K562 (cell line): ENCODE data around the gene CCDC178. TPM values are rescaled to one million over a fixed set of nuclear protein-coding genes. Genes with fewer than 3 reads are reported as not detected.

Experiments
- ATAC-seq: fragments of 200-7000 bp; cut with Tn5 transposase; 3 replicates; pipeline ENCODE4 v1.9.1; 2020; ENCODE audit warnings: moderate library complexity
- BruUV-seq: library from RNA; stranded (reverse); fragments of 400-500 nt; replicated peaks from 2 replicates; lab custom pipeline; 2021; lab: Mats Ljungman, UMichigan
- CTCF ChIA-PET: fragments of 300-600 bp; formaldehyde crosslinking; extraction: SDS; loops from one replicate; lab custom pipeline; 2021; ENCODE audit warnings: low intra/inter-chr PET ratio; lab: Yijun Ruan, JAX
- POLR2A ChIA-PET: fragments of 300-600, 350-650 bp; sonication (Branson Sonifier 250); formaldehyde crosslinking; extraction: SDS; loops from one replicate; lab custom pipeline; 2021; ENCODE audit warnings: antibody characterized with exemption, inconsistent platforms; lab: Yijun Ruan, JAX
- DNase-seq, 4 experiments: peaks; one replicate each; pipeline versions ENCODE4 v3.0.0 to v3.0.0-alpha.2; 2011 to 2018; ENCODE audit warnings: low spot score in 3 of 4, mixed read lengths in 3 of 4; ENCODE audit errors: extremely low read depth in 1 of 4
- FAIRE-seq: peaks from 2 replicates; lab custom pipeline; 2011; peaks lifted over from hg19 to GRCh38; lab: Jason Lieb, UNC
- H2AFZ ChIP-seq: 2 replicates; pipeline ENCODE4 v1.6.0; 2011; ENCODE audit warnings: low read depth, low read length, control low read depth, inconsistent platforms
- H3K27ac ChIP-seq: fragments of 200-600 bp; 3 replicates; pipeline ENCODE4 v1.8.0; 2011; ENCODE audit warnings: low read depth, mild to moderate bottlenecking, control low read depth, inconsistent platforms, low read length, moderate library complexity, mixed read lengths; ENCODE audit errors: extremely low read depth
- H3K27me3 ChIP-seq, 2 experiments: fragments of 300-600 bp in 1 of 2; 2 replicates in 1 of 2; 3 replicates in 1 of 2; pipeline versions ENCODE4 v1.6.0 to v1.8.0; 2011; ENCODE audit warnings: inconsistent platforms in 2 of 2, low read length in 2 of 2, mild to moderate bottlenecking in 1 of 2, mixed read lengths in 1 of 2, moderate library complexity in 1 of 2; ENCODE audit not compliant: control insufficient read depth in 2 of 2, insufficient read depth in 2 of 2
- H3K36me3 ChIP-seq: fragments of 300-600 bp; 3 replicates; pipeline ENCODE4 v1.8.0; 2011; ENCODE audit warnings: mild to moderate bottlenecking, low read length, inconsistent platforms; ENCODE audit not compliant: control insufficient read depth, insufficient read depth
- H3K4me1 ChIP-seq, 2 experiments: fragments of 200-600 bp in 1 of 2; replicated peaks in 1 of 2; 2 replicates in 1 of 2; 3 replicates in 1 of 2; pipeline versions ENCODE4 v1.5.1 to v1.8.0; 2011; ENCODE audit warnings: inconsistent platforms in 2 of 2, low read length in 2 of 2, mild to moderate bottlenecking in 1 of 2, mixed read lengths in 1 of 2, moderate library complexity in 1 of 2; ENCODE audit not compliant: control insufficient read depth in 2 of 2, insufficient read depth in 2 of 2
- H3K4me2 ChIP-seq: 2 replicates; pipeline ENCODE4 v1.6.1; 2011; ENCODE audit warnings: low read length, control low read depth, inconsistent platforms, mixed read lengths; ENCODE audit not compliant: insufficient read depth
- H3K4me3 ChIP-seq: fragments of 200-600 bp; sonication (generic), shearing (Covaris generic); 2 replicates; pipeline ENCODE4 v1.5.1; 2016; ENCODE audit warnings: control low read depth, inconsistent platforms
- H3K79me2 ChIP-seq: fragments of 200-600 bp; 3 replicates; pipeline ENCODE4 v1.8.0; 2011; ENCODE audit warnings: low read length, inconsistent platforms; ENCODE audit not compliant: control insufficient read depth, insufficient read depth
- H3K9ac ChIP-seq, 2 experiments: 2 replicates each; pipeline versions ENCODE4 v1.6.0 to v1.6.1; 2011; ENCODE audit warnings: low read depth in 2 of 2, low read length in 2 of 2, control low read depth in 1 of 2, inconsistent platforms in 1 of 2, mild to moderate bottlenecking in 1 of 2, mixed read lengths in 1 of 2; ENCODE audit not compliant: insufficient read depth in 1 of 2
- H3K9me1 ChIP-seq: one replicate; pipeline ENCODE4 v1.6.0; 2011; ENCODE audit warnings: inconsistent platforms, mild to moderate bottlenecking, low read length, moderate library complexity; ENCODE audit not compliant: control insufficient read depth, insufficient read depth
- H3K9me3 ChIP-seq: replicated peaks from 2 replicates; pipeline ENCODE4 v1.5.1; 2011; ENCODE audit warnings: low read depth, low read length, inconsistent platforms; ENCODE audit not compliant: control insufficient read depth, insufficient read depth
- H4K20me1 ChIP-seq: replicated peaks from 2 replicates; pipeline ENCODE4 v1.6.1; 2011; ENCODE audit warnings: low read length, inconsistent platforms, mixed read lengths; ENCODE audit not compliant: control insufficient read depth, insufficient read depth
- ATF7 ChIP-seq: fragments of 450-650 bp; IDR thresholded peaks from 2 replicates; pipeline ENCODE4 v1.7.1; 2014; ENCODE audit warnings: mild to moderate bottlenecking, moderate library complexity
- CREB3L1 ChIP-seq: fragments of 450-650 bp; IDR thresholded peaks from 2 replicates; pipeline ENCODE4 v1.6.1; 2014; ENCODE audit warnings: low read depth, mild to moderate bottlenecking, moderate library complexity, borderline replicate concordance
- DEAF1 ChIP-seq: fragments of 450-650 bp; formaldehyde crosslinking; IDR thresholded peaks from 2 replicates; pipeline ENCODE4 v1.4.0; 2020; ENCODE audit warnings: mild to moderate bottlenecking, moderate library complexity
- KDM2B ChIP-seq: fragments of 250-450 bp; sonication (Bioruptor Pico); IDR thresholded peaks from 2 replicates; pipeline ENCODE4 v1.8.0; 2021; ENCODE audit warnings: mild to moderate bottlenecking, moderate library complexity
- NR2C2 ChIP-seq, 2 experiments: fragments of 200-800 bp in 1 of 2; sonication (Bioruptor generic) in 1 of 2; sonication (generic) in 1 of 2; formaldehyde crosslinking in 1 of 2; IDR thresholded peaks; 2 replicates each; pipeline versions ENCODE4 v1.6.1 to v1.8.0; 2016 to 2022; ENCODE audit warnings: mild to moderate bottlenecking in 1 of 2, missing compliant biosample characterization in 1 of 2, missing genetic modification characterization in 1 of 2, missing genetic modification reagents in 1 of 2
- SRSF1 ChIP-seq: fragments of 200-400 bp; formaldehyde crosslinking; IDR thresholded peaks from 2 replicates; pipeline ENCODE4 v1.6.1; 2017; ENCODE audit warnings: mild to moderate bottlenecking, low read depth, low read length, moderate library complexity
- THRAP3 ChIP-seq: fragments of 450-650 bp; IDR thresholded peaks from 2 replicates; pipeline ENCODE4 v1.6.1; 2016; ENCODE audit warnings: mild to moderate bottlenecking, inconsistent platforms, borderline replicate concordance
- ZNF217 ChIP-seq: sonication (generic); formaldehyde crosslinking; IDR thresholded peaks from 2 replicates; pipeline ENCODE4 v1.8.0; 2022; ENCODE audit warnings: mild to moderate bottlenecking, missing genetic modification reagents
- ZNF274 ChIP-seq: IDR thresholded peaks from 2 replicates; pipeline ENCODE4 v1.6.1; 2011; ENCODE audit warnings: low read depth, mild to moderate bottlenecking, low read length, moderate library complexity, borderline replicate concordance
- in situ Hi-C: fragments of 300-500 bp; cut with MboI; formaldehyde crosslinking; loops from 4 replicates; pipeline ENCODE4 v1.15.0; 2018; ENCODE audit warnings: inconsistent platforms, mixed read lengths
- intact Hi-C: fragments of 100-400 bp; cut with micrococcal nuclease; formaldehyde crosslinking; loops from 2 replicates; pipeline ENCODE4 v1.14.2; 2022
- polyA plus RNA-seq, 8 experiments: library from polyadenylated mRNA; depleted of rRNA in 4 of 8; stranded (reverse) in 5 of 8; unstranded in 3 of 8; fragments of >200 nt; fragmentation: Nextera tagmentation in 2 of 8; fragmentation: Illumina TruSeq in 1 of 8; extraction: Ambion mirVana in 2 of 8; extraction: Trizol in 1 of 8; gene quantifications; 2 replicates each; pipeline versions ENCODE4 v1.2.1 to v1.2.3, GENCODE V29; 2011 to 2014; ENCODE audit warnings: inconsistent platforms in 1 of 8, missing spikeins in 1 of 8
- total RNA-seq, 7 experiments: library from RNA; depleted of rRNA in 6 of 7; stranded (reverse); fragments of >200 nt in 6 of 7; fragmentation: Illumina TruSeq in 2 of 7; extraction: Trizol in 2 of 7; gene quantifications; 2 replicates each; pipeline versions ENCODE4 v1.2.1 to v1.2.3, GENCODE V29; 2011 to 2021; ENCODE audit warnings: low replicate concordance in 1 of 7
- TF ChIP-seq, protein P1 (sequence below): sonication (generic); formaldehyde crosslinking; IDR thresholded peaks from 2 replicates; pipeline ENCODE4 v1.8.1; 2022; ENCODE audit warnings: missing genetic modification reagents
- TF ChIP-seq, protein P2 (sequence below): sonication (generic); IDR thresholded peaks from 2 replicates; pipeline ENCODE4 v1.6.1; 2016

The CCDC178 gene
- total and polyA plus RNA-seq, 9 of the 15 experiments (the other 6 are each of a cell fraction or from before 2014, with no cell fraction given) = 0.12 to 0.47 (median 0.15) TPM; not detected in 6

DNA sequence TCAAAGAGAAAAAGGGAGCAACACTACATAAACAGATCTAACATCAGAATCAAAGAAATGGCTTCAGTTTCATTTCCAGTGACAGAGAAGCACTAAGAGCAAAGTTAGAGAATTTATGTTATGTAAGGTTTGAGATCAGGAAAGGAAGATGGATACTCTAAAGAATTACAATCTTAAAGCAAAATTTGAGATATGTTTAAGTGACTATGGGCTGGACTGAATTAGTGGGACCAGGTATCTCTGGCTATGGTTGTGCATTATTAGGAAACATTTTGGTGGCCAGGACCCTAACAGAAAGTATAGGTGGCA, 208.2 kb downstream of the CCDC178 start:
- H3K4me1 ChIP-seq = no peaks in the 10 kb centered on the region
- no peaks in the 10 kb centered on the region for H3K79me2 ChIP-seq
- DNase-seq (no peak), ATAC-seq (no peak), FAIRE-seq (no peak)
- TF ChIP-seq SRSF1 (no peak), ATF7 (no peak), ZNF217 (CRISPR knock-in tag) (no peak), THRAP3 (no peak), KDM2B (CRISPR knock-in tag) (no peak), ZNF274 (no peak), CREB3L1 (no peak), NR2C2 (CRISPR knock-in tag; IDR thresholded peaks at IDR 0.05) (no peak), NR2C2 (tag; IDR thresholded peaks at IDR 0.05) (peak; percentile 53; the same call in 1 of the 2 replicates), DEAF1 (0 out of 2 replicates have a peak, but pooled peaks have one; percentile 7)
- TF ChIP-seq, protein P1, sequence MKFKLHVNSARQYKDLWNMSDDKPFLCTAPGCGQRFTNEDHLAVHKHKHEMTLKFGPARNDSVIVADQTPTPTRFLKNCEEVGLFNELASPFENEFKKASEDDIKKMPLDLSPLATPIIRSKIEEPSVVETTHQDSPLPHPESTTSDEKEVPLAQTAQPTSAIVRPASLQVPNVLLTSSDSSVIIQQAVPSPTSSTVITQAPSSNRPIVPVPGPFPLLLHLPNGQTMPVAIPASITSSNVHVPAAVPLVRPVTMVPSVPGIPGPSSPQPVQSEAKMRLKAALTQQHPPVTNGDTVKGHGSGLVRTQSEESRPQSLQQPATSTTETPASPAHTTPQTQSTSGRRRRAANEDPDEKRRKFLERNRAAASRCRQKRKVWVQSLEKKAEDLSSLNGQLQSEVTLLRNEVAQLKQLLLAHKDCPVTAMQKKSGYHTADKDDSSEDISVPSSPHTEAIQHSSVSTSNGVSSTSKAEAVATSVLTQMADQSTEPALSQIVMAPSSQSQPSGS (CRISPR knock-in tag) = no peak
- TF ChIP-seq, protein P2, sequence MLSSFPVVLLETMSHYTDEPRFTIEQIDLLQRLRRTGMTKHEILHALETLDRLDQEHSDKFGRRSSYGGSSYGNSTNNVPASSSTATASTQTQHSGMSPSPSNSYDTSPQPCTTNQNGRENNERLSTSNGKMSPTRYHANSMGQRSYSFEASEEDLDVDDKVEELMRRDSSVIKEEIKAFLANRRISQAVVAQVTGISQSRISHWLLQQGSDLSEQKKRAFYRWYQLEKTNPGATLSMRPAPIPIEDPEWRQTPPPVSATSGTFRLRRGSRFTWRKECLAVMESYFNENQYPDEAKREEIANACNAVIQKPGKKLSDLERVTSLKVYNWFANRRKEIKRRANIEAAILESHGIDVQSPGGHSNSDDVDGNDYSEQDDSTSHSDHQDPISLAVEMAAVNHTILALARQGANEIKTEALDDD = no peak
- no TSS peak for BruUV-seq
- intact Hi-C loops (loop anchor here (2.0 kb wide), 2 partner anchors 263 to 1555 kb away; no protein-coding TSS in a partner anchor), in situ Hi-C loops (loop anchor here (25.0 kb wide), 1 partner anchor 1555 kb away; no protein-coding TSS in a partner anchor)
- H3K27ac ChIP-seq = no peak overlapping the region
- CTCF ChIA-PET = no interaction called here
- no peak overlapping the region for H3K4me3 ChIP-seq
- H3K4me2 ChIP-seq = no peak overlapping the region
- POLR2A ChIA-PET = no interaction called here
- H2AFZ ChIP-seq = no peak overlapping the region
- H4K20me1 ChIP-seq = no peaks in the 10 kb centered on the region
- no peak overlapping the region for H3K9ac ChIP-seq
- no peaks in the 10 kb centered on the region for H3K27me3 ChIP-seq
- no peaks in the 10 kb centered on the region for H3K9me1 ChIP-seq
- no peaks in the 10 kb centered on the region for H3K36me3 ChIP-seq
- no peaks in the 10 kb centered on the region; the same call in 1 of the 2 replicates for H3K9me3 ChIP-seq
